Trophoblast cell (in vitro differentiated cells and primary cell): ENCODE measurements around the gene SREBF2.
"Not testable (repeated sequence)": the region's sequence is repeated elsewhere in the genome, so short reads cannot be mapped to it uniquely, and the experiment has no call there.

ENCODE experiments used
- DNase-seq, 2 donors: peaks; one replicate each; pipeline ENCODE4 v3.0.0-alpha.2; 2016
- H2AFZ ChIP-seq: 2 replicates; pipeline ENCODE4 v1.6.1; 2013; ENCODE audit warnings: low read length, moderate library complexity, mild to moderate bottlenecking; ENCODE audit not compliant: insufficient read depth, poor library complexity
- H2AK5ac ChIP-seq: 2 replicates; pipeline ENCODE4 v1.6.1; 2013; ENCODE audit warnings: mild to moderate bottlenecking, low read length
- H2BK120ac ChIP-seq: 2 replicates; pipeline ENCODE4 v1.6.1; 2013; ENCODE audit warnings: low read length, mild to moderate bottlenecking, moderate library complexity; ENCODE audit not compliant: insufficient read depth, poor library complexity
- H2BK12ac ChIP-seq: 2 replicates; pipeline ENCODE4 v1.6.1; 2013; ENCODE audit warnings: mild to moderate bottlenecking, low read length, moderate library complexity
- H2BK5ac ChIP-seq: 2 replicates; pipeline ENCODE4 v1.6.1; 2013; ENCODE audit warnings: low read length, low read depth, moderate library complexity, mild to moderate bottlenecking; ENCODE audit not compliant: poor library complexity
- H3K14ac ChIP-seq: 2 replicates; pipeline ENCODE4 v1.6.1; 2013; ENCODE audit warnings: mild to moderate bottlenecking, low read length
- H3K18ac ChIP-seq: 2 replicates; pipeline ENCODE4 v1.6.1; 2013; ENCODE audit warnings: mild to moderate bottlenecking, low read length
- H3K23ac ChIP-seq: 2 replicates; pipeline ENCODE4 v1.6.1; 2013; ENCODE audit warnings: low read length
- H3K27ac ChIP-seq: 2 replicates; pipeline ENCODE4 v1.5.1; 2013; ENCODE audit warnings: low read depth, mild to moderate bottlenecking, inconsistent platforms, low read length, moderate library complexity
- H3K27me3 ChIP-seq: 2 replicates; pipeline ENCODE4 v1.6.1; 2013; ENCODE audit warnings: inconsistent platforms, mild to moderate bottlenecking, low read length, moderate library complexity; ENCODE audit not compliant: insufficient read depth
- H3K36me3 ChIP-seq, 2 experiments: 1 replicate in 1 of 2; 2 replicates in 1 of 2; pipeline ENCODE4 v1.6.1; 2013; ENCODE audit warnings: low read length in 2 of 2, mild to moderate bottlenecking in 2 of 2, moderate library complexity in 1 of 2; ENCODE audit not compliant: insufficient read depth in 2 of 2, control insufficient read depth in 1 of 2
- H3K4ac ChIP-seq: 2 replicates; pipeline ENCODE4 v1.6.1; 2013; ENCODE audit warnings: low read depth, mild to moderate bottlenecking, low read length, moderate library complexity
- H3K4me1 ChIP-seq, 2 experiments: 1 replicate in 1 of 2; 2 replicates in 1 of 2; pipeline ENCODE4 v1.6.1; 2013; ENCODE audit warnings: low read length in 2 of 2, mild to moderate bottlenecking in 2 of 2, moderate library complexity in 1 of 2; ENCODE audit not compliant: insufficient read depth in 2 of 2, control insufficient read depth in 1 of 2
- H3K4me2 ChIP-seq: 2 replicates; pipeline ENCODE4 v1.6.1; 2013; ENCODE audit warnings: inconsistent platforms, mild to moderate bottlenecking, low read length, moderate library complexity
- H3K4me3 ChIP-seq: 2 replicates; pipeline ENCODE4 v1.5.1; 2013; ENCODE audit warnings: mild to moderate bottlenecking, low read depth, low read length, inconsistent platforms
- H3K79me1 ChIP-seq: one replicate; pipeline ENCODE4 v1.6.1; 2013; ENCODE audit warnings: low read length
- H3K79me2 ChIP-seq: 2 replicates; pipeline ENCODE4 v1.6.1; 2013; ENCODE audit warnings: low read length, mild to moderate bottlenecking; ENCODE audit not compliant: control insufficient read depth, insufficient read depth, poor library complexity
- H3K9ac ChIP-seq: 2 replicates; pipeline ENCODE4 v1.6.1; 2013; ENCODE audit warnings: mild to moderate bottlenecking, low read length
- H3K9me3 ChIP-seq: 2 replicates; pipeline ENCODE4 v1.6.1; 2013; ENCODE audit warnings: low read depth, mild to moderate bottlenecking, control low read depth, inconsistent platforms, low read length; ENCODE audit not compliant: insufficient read depth
- H4K12ac ChIP-seq: 2 replicates; pipeline ENCODE4 v1.6.1; 2013; ENCODE audit warnings: low read depth, mild to moderate bottlenecking, low read length, moderate library complexity
- H4K8ac ChIP-seq: 2 replicates; pipeline ENCODE4 v1.6.1; 2013; ENCODE audit warnings: low read depth, mild to moderate bottlenecking, low read length, moderate library complexity
- H4K91ac ChIP-seq: one replicate; pipeline ENCODE4 v1.6.1; 2013; ENCODE audit warnings: low read depth, mild to moderate bottlenecking, low read length, moderate library complexity
- WGBS: extraction: QIAGEN DNeasy Blood & Tissue Kit; methylation state at CpG from one replicate; pipeline ENCODE4 v1.1.7; 2013; ENCODE audit warnings: missing lambda C conversion rate; ENCODE audit not compliant: insufficient read length, insufficient coverage; ENCODE audit errors: extremely low coverage; 5-methylcytosine and 5-hydroxymethylcytosine counted together

The SREBF2 gene

GRCh38 chr22:41948142-41948541 lies 115.2 kb downstream of the SREBF2 start:
- no peaks in the 10 kb centered on the region for H3K9me3 ChIP-seq
- H4K91ac ChIP-seq, result no peak overlapping the region
- H3K36me3 ChIP-seq, result peaks cover 10 to 11% of the 10 kb centered on the region in 2 experiments
- no CpG with 5 or more reads among the region's 2 CpGs for WGBS
- no peak for DNase-seq
- H2AFZ ChIP-seq, result no peak overlapping the region
- H3K14ac ChIP-seq, result no peak overlapping the region
- no peak overlapping the region for H4K8ac ChIP-seq
- no peaks in the 10 kb centered on the region for H3K79me2 ChIP-seq
- H3K4me1 ChIP-seq, result peaks cover 8% of the 10 kb centered on the region in 2 experiments
- peaks cover 6% of the 10 kb centered on the region for H3K79me1 ChIP-seq
- H3K4me3 ChIP-seq, result no peak overlapping the region
- no peak overlapping the region for H3K18ac ChIP-seq
- no peak overlapping the region for H2BK12ac ChIP-seq
- no peak overlapping the region for H3K27ac ChIP-seq
- no peak overlapping the region for H3K9ac ChIP-seq
- no peak overlapping the region for H3K4ac ChIP-seq
- H4K12ac ChIP-seq, result no peak overlapping the region
- no peaks in the 10 kb centered on the region for H3K27me3 ChIP-seq
- H2BK120ac ChIP-seq, result no peak overlapping the region
- H3K4me2 ChIP-seq, result no peak overlapping the region
- H2BK5ac ChIP-seq, result no peak overlapping the region
- no peak overlapping the region for H3K23ac ChIP-seq
- no peak overlapping the region for H2AK5ac ChIP-seq

- not testable (repeated sequence) for H2BK12ac ChIP-seq, H4K91ac ChIP-seq, H3K79me2 ChIP-seq, H3K9ac ChIP-seq, H2AK5ac ChIP-seq, H3K4me2 ChIP-seq, H3K27ac ChIP-seq, H4K8ac ChIP-seq, H3K18ac ChIP-seq, DNase-seq, H3K36me3 ChIP-seq, H3K23ac ChIP-seq, H2BK120ac ChIP-seq, H3K4me3 ChIP-seq, H3K4ac ChIP-seq, H3K4me1 ChIP-seq, H3K27me3 ChIP-seq, H2BK5ac ChIP-seq, H3K9me3 ChIP-seq, H2AFZ ChIP-seq, H3K14ac ChIP-seq, H3K79me1 ChIP-seq, H4K12ac ChIP-seq
- no CpG with 5 or more reads among the region's 8 CpGs for WGBS
These were observed 116.0 kb downstream of the SREBF2 start for GRCh38 chr22:41948928-41949296.

GRCh38 chr22:41949297-41949965 lies 116.5 kb downstream of the SREBF2 start:
- H2BK5ac ChIP-seq, result no peak overlapping the region
- H4K12ac ChIP-seq, result no peak overlapping the region
- H3K79me1 ChIP-seq, result peaks cover 6% of the 10 kb centered on the region
- no peak overlapping the region for H3K18ac ChIP-seq
- H3K23ac ChIP-seq, result no peak overlapping the region
- no peak overlapping the region for H3K4ac ChIP-seq
- no peak overlapping the region for H4K8ac ChIP-seq
- H3K9ac ChIP-seq, result no peak overlapping the region
- no peak overlapping the region for H2BK120ac ChIP-seq
- DNase-seq, result no peak
- no peak overlapping the region for H2BK12ac ChIP-seq
- H3K4me2 ChIP-seq, result no peak overlapping the region
- no peak overlapping the region for H4K91ac ChIP-seq
- no peaks in the 10 kb centered on the region for H3K27me3 ChIP-seq
- WGBS, result no CpG with 5 or more reads among the region's 7 CpGs
- peaks cover 8% of the 10 kb centered on the region in 2 experiments for H3K4me1 ChIP-seq
- no peaks in the 10 kb centered on the region for H3K79me2 ChIP-seq
- no peak overlapping the region for H2AFZ ChIP-seq
- H3K9me3 ChIP-seq, result no peaks in the 10 kb centered on the region
- H3K14ac ChIP-seq, result no peak overlapping the region
- H3K27ac ChIP-seq, result no peak overlapping the region
- H3K4me3 ChIP-seq, result no peak overlapping the region
- peaks cover 3% of the 10 kb centered on the region in 2 experiments for H3K36me3 ChIP-seq
- peak overlapping the region; percentile 26 for H2AK5ac ChIP-seq

GRCh38 chr22:41951898-41952474 lies 119.1 kb downstream of the SREBF2 start, which contains the start of gene SMIM45:
Gene SMIM45, plus strand, starts transcription at chr22:41952150.
- H3K27ac ChIP-seq, result no peak within 1 kb of the TSS
- H2BK5ac ChIP-seq, result no peak within 1 kb of the TSS
- peaks cover 0 to 2% of the 10 kb centered on the region in 2 experiments for H3K4me1 ChIP-seq
- no peak for DNase-seq
- H4K12ac ChIP-seq, result no peak within 1 kb of the TSS
- H2AK5ac ChIP-seq, result no peak within 1 kb of the TSS
- WGBS, result no CpG with 5 or more reads among the region's 16 CpGs
- H3K23ac ChIP-seq, result no peak within 1 kb of the TSS
- no peak within 1 kb of the TSS for H2BK12ac ChIP-seq
- no peak within 1 kb of the TSS for H3K14ac ChIP-seq
- H3K27me3 ChIP-seq, result no peaks in the 10 kb centered on the region
- peaks cover 1% of the 10 kb centered on the region for H3K79me1 ChIP-seq
- H3K9me3 ChIP-seq, result no peaks in the 10 kb centered on the region
- no peak within 1 kb of the TSS for H4K91ac ChIP-seq
- H3K4ac ChIP-seq, result no peak within 1 kb of the TSS
- H4K8ac ChIP-seq, result no peak within 1 kb of the TSS
- H2AFZ ChIP-seq, result no peak within 1 kb of the TSS
- no peaks in the 10 kb centered on the region for H3K79me2 ChIP-seq
- H2BK120ac ChIP-seq, result no peak within 1 kb of the TSS
- H3K9ac ChIP-seq, result no peak within 1 kb of the TSS
- H3K4me3 ChIP-seq, result no peak within 1 kb of the TSS
- no peak within 1 kb of the TSS for H3K4me2 ChIP-seq
- no peaks in the 10 kb centered on the region for H3K36me3 ChIP-seq
- H3K18ac ChIP-seq, result no peak within 1 kb of the TSS
